ENCODE measurements around the gene ZNF536.

ZNF536 gene

DNA sequence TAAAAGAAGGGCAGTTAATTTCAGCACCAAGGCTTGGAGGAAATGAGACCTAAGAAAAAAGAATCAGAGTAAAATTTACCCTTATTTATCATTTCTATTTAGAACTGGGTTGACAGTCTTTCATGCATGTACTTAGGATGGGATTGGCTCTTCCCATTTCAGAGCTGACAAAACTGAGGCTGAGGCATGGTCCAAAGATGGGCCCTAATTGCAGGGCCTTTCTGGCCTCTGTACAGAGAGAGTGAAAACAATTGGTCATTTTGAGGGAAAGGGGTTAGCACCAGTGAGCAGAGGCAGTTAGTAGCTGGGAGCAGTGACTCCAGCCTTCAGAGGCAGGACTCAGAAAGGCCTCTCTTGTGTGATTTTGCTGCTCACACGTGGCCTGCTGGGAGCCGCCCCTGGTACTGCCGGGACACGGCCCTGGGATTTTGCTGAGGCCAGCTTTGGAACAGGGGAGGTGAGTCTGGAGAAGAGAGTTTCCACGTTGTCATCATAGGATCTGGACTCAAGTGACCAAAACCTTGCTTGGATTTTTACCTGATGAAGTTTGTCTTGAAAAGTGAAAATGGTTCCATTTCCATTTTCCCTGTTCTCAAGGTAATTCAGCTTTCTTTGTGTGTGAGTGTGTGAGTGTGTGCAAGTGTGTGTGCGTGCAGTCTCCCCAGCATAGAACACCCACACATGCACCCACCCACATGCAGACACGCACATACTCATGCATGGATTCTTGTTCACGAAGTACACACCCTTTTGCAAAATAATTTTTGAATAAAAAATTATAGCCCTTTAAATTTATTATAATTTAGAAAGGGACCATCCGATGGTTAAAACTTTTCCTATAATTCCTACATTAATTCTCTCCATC, at the start of gene ZNF536:
Gene ZNF536 (plus strand): TSS at position 425 of the 865 bp plus-strand sequence. CDS start 71,179 bp downstream, outside the sequence.
- no peak for DNase-seq

DNA sequence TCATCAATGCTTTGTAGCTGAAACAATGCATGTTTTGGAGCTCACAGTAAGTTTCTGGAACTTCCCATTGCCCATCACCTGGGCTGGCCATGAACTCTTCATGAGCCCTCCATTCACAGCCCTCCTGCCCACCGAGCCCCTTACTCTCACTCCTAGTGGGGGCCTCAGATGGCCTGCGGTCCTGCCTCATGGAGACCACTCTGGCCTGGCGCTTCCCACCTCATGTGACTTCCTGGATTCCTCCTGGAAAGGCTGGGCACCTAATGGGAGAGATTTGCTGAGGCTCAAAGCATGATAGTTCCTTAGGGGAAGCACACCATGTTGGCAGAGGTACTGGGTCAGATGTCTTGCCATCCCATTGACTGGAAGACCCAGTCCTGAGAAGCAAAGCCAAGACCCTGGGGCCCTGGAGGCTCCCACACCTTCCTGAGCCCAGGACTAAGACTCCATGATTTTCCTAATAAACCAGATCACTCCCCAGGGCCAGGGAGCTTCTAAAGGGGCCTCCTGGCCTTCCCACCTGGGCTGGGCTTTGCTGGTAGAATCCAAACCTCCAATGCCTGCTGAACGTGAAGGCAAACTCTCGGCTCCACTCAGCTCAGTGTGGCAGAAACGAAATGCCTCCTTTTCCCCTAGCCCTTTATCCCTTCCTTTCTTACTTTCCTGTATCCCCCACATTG, 49.4 kb upstream of the ZNF536 start:
- DNase-seq = no peak

DNA sequence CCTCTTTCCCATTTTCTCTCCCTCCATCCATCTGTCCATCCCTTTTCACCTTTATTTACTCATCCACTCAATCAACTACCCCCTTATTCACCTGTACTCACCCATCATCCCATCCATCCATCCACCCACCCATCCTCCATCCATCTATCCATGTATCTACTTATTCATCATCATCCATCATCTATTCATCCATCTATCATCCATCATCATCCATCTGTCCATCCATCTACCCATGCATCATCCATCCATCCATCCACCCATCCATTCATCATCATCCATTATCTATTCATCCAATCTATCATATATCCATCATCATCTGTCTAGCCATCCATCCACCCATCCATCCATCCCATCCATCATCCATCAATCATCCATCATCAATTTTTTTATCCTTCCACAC, 48.3 kb upstream of the ZNF536 start:
- DNase-seq = no peak

DNA sequence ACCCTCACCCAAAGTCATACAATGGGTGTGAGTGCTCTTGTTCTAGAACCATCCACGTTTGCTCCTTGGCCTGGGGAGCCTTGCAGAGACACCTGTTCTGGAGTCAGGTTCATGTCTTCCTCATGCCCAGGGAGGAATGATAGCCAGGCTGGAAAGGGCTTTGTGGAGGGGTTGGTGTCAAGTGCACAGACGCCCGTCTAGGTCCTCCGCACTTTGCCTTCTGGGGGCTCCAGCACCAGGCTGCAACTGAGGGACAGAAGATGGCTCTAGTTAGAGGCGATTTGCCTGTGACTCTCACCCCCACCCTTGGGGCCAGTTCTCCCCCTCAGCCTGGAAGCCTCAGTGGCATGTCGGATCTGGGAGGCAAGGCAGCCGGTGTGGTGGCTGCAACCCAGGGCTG, 47.2 kb upstream of the ZNF536 start:
- no peak for DNase-seq

DNA sequence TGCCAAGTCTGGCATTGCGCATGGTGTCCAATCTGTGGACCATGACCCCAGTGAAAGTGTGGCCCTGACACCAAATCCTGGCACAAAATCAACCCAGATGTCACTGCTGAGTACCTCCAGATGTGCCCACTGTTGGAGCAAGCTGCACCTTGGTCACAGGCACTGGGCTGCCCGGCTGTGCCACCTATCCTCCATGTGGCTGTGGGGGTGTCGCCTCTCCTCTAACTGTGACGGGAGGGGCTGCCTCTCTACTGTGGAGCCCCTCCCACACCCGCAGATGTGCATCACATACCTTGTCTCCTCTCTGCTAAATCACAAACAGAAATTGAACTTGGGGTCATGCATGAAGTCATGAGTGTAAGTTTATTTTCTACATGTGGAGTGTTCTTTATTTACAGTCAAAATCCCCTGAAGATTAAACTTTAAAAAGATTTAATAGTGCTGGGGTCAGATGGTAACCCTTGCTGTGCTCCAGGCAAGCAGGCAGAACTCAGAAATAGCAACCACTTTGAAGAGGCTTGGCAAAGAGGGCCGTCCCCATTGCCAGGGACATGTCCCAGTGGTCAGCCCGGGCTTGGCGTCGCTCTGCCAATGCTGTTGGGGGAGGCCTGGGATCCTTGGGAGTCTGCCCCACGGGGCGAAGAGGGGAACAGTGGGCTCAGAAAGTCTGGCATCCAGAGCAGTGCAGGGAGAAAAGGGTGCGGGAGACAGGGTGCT, 46.4 kb upstream of the ZNF536 start:
- DNase-seq = no peak

DNA sequence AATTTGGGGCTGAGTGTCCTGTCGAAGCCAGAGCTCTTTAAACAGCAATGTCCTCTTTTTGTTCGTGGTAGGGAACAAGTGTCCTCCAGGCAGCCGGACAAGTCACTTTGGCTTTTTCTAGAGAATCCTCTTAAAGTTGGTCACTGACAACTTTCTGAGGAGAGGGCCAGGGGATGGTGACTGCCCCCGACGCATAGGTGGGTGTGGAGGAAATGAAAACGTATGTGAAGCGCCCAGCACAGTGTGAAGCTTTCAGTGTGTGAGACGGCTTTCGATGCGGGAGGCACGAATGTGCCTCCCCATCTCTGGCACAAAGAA, 45.8 kb upstream of the ZNF536 start:
- DNase-seq = no peak

DNA sequence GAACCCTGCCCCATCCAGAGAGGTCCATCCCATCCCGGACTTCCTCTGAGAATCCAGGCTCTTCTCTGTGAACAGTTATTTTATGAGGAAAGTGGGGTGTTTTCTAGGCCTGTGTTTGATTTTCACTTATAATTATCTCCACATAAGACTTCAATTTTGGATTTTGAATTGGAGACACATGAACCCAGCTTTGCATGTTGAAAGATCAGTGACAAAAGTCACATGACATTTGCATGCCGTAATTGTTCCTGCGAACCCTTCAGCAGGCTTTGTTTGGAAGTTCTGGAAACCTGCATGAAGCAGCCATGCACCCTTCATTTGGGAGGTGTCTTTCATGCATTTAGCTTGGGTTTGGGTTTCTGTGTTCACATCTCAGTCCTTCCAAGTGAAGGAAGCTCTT, 44.9 kb upstream of the ZNF536 start:
- no peak for DNase-seq

DNA sequence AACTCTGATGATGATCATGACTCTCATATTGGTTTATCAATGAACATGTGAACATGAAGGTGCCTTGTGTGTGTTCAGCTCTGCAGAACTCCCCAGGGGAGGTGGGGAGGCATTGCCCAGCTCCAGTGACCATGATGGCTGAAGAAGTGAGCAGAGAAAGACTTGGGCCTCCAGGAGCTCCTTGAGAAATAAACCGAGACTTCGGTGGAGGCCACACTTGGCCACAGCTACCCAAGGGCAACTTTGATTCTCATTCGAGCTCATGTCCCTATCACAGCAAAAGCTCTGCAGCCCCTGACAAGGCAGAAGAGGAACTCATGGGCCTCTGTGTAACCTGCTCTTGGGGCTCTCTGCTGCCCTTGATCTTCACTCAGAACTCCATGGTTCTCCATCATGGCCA, 44.1 kb upstream of the ZNF536 start:
- no peak for DNase-seq

DNA sequence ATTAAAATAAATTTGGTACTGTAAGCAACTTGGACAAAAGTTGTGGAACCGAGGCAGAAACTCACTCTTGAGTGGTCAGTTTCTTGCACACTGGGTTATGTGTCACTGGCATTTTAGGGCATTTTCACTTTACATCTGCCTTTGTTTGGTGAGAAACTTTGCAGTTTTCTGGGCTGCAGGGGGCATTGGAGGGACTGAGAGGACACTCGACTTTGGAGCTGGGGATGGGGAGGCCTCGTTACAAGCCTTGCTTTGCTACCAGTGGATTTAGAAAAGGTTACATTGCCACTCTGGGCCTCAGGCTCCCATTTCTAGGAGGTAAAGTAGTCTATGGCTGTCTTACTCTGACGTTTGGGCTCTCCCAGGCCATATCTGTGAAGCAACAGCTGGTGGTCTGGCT, 41.9 kb upstream of the ZNF536 start:
- DNase-seq = no peak

DNA sequence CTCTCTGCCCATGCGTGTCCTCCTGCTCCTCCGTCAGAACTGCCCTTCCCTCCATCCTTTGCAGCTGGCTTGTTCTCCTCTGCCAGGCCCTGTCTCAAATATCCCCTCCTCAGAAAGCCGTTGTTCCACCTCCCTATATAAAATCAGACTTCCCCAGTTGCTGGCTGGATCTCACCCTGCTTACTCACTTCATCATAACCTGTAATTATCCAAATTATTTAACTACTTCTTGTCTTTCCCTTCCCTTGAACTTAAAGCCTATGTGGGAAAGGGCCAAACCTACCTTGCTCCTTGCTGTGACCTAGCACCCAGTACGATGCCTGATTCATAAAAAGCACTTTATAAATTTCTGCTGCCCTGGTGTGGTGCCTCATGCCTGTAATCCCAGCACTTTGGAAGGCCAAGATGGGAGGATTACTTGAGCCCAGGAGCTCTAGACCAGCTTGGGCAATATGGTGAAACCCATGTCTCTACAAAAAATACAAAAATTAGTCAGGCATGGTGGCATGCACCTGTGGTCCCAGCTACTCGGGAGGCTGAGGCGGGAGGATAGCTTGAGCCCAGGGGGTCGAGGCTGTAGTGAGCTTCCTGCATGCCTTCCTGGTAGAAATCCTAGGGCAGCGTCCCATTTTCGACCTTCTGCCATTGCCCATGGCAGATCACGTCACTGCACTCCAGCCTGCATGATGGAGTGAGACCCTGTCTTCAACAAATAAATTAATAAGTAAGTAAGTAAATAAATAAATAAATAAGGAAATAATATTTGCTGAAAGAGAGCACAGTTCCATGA, 39.5 kb upstream of the ZNF536 start:
- DNase-seq = no peak

DNA sequence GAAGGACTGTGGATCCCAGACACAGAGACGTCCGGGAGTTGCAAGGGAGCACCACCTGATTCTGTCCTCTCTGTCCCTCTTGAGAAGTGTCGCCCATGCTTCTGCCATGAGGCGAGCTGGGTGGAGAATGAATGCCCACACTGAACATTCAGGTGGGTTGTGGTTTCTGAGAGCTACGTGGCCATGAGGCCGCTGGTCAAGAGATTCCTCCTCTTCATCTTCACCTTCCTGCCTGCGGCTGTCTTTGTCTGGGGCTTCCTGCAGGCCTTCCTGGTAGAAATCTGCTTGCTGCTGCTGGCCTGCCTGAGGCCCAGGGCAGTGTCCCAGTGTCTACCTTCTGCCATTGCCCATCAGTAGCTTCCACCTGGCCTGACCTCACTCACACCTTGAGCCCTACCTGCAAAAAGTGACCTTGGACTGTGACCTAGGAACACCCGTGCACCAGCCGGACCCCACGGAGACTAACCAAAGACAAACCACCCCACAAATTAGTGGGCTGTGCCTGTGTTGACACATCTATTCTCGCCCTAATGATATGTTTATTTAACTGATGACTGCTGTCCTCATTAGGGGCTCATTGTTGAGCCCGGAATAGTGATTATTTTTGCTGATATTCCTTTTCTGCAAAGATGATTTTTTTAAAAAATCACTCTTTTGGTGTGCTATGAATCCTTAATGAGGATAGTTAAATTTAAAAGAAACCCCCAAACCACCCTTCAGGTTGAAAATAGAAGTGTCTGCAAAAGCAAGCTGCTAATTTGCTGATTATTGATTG, 38.7 kb upstream of the ZNF536 start:
- no peak for DNase-seq

DNA sequence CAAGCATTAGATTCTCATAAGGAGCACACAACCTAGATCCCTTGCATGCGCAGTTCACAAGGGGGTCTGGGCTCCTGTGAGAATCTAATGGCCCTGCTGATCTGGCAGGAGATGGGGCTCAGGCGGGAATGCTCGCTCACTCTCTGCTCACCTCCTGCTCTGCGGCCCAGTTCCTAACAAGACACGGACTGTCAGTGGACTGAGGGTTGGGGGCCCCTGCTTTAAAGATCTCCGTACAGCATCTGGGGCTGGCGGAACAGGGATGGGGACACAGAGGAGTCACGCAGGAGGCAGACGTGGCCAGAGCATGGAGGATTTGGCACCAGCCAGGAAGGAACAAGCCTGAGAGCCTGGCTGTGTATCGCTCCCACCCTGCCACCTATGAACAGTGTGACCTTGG, 37.3 kb upstream of the ZNF536 start:
- DNase-seq = no peak

DNA sequence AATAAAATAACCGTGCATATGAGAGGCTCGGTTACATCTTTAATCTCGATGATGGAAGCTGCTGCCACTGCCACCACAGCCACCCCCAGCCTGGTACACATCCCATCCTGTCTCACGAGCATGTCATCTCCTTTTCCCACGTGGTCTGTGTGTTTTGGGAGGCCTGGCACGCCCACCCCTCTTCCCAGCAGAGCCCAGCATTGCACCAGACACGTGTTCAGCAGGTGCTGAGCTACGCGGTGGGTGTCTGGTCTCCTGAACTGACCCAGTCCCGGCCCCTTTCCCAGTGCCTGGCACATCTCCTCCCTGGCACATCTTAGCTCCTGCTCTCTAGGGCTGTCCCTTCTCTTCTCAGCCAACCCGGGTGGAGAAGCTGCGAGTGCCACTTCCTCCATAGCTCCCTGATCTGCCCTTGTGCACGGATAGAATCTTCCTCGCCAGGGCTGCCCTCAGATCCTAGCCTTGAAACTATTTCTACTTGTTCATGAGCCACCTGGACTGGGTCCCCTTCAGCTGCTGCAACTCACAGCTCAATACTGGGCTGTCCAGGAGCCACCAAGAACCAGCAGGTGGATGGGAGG, 36.8 kb upstream of the ZNF536 start:
- DNase-seq = no peak

DNA sequence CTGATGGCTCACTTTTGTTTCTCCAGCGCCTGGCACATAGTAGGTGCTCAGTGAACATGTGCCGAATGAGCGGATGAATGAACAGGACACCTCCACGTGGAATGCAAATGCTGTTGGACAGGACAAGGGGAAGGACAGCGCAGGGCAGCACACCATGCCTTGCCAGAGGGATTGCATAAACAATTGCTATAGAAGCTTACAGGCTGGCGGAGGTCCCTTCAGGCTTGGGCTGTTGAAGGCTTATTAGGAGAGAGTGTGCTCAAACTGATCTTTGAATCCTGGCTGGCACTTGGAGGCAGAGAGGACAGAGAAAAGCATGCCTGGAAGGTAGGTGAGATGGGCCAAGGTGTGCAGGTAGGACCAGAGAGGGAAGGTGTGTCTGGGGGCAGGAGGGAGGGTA, 35.9 kb upstream of the ZNF536 start:
- DNase-seq = no peak

DNA sequence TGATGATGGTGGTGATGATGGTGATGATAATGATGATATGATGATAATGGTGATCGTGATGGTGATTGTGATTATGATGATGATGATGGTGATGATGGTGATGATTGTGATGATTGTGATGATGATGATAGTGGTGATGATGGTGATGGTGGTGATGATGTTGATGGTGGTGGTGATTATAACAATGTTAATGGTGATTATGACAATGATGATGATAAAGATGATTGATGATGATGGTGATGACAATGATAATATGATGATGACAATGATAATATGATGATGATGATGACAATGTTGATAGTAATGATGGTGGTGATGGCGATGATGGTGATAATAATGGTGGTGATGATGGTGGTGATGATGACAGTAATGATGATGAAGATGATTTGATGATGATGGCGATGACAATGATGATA, 34.1 kb upstream of the ZNF536 start:
- DNase-seq = no peak

DNA sequence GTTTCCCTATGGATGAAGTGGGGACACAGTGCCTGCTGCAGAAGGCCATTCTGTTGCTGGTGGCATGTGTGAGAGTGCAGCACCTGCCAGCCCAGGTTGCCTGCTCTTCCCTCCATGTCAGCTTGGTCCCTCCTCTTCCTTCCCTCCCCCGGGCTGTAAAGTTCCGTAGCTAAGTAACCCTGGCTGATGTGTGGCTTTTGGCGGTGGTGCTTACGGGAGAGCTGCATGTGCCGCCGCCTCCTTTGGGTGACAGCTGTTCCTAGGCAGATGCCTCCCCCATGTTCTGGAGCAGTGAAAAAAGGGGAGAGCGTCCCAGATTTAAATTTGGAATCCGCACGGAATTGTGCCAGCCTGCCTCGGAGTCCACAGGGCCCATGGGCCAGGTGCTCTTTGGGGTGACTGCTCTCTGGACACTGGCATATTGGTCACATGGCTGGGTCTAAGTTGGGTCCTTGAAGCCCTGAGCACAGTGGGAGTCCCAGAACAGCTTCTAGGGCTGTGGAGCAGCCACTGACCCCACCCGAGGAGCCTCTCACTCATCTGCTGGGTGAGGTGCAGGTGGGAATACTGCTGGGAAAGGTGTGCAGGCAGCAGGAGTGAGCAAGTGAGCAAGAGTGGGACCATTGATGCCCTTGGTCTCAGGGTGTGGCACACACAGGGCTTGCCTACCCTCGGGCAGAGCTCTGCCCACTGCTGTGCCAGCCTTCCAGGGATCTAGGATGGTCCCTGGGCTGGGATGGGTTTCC, 33.1 kb upstream of the ZNF536 start:
- DNase-seq = no peak

DNA sequence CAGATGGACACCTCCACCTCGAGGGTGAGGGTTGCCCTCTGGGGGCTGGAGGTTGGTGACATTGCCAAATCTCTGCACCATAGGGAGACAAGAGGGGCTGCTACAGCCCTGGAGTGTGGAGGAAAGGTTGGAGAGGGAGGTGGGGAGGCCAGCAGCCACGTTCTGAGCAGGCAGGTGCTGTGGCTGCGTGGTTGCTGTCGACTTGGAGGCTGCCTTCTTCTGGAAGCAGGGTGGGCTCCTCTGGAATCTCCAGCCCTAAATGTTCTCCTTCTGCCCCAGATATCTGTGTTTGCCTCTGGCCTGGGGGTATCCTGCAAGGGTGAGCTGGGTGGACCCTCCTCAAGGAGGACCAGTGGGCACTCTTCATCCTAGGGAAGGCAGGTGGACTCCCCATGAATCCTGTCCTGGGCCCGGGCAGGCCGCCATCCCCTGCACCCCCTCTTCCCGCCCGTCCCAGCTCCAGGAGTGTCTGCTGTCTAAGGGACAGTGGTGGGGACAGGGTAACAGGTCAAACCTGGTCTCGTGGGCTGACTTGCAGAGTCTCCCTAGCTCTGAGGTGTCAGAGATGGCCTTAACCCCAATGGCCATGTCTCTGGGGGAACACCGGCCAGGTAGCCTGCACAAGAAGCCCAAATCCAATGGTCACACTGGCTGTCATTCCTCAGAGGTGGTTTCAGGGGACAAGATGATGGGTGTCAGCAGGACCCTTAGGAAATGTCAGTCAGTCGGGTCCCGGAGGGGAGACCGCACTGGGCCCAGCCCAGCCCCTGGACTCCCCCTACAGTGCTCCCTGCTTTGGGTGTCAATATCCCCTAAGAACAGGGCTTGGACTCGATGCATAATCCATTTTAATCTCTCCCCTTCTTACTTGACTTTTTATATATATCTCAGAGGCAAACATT, 32.3 kb upstream of the ZNF536 start:
- DNase-seq = no peak

DNA sequence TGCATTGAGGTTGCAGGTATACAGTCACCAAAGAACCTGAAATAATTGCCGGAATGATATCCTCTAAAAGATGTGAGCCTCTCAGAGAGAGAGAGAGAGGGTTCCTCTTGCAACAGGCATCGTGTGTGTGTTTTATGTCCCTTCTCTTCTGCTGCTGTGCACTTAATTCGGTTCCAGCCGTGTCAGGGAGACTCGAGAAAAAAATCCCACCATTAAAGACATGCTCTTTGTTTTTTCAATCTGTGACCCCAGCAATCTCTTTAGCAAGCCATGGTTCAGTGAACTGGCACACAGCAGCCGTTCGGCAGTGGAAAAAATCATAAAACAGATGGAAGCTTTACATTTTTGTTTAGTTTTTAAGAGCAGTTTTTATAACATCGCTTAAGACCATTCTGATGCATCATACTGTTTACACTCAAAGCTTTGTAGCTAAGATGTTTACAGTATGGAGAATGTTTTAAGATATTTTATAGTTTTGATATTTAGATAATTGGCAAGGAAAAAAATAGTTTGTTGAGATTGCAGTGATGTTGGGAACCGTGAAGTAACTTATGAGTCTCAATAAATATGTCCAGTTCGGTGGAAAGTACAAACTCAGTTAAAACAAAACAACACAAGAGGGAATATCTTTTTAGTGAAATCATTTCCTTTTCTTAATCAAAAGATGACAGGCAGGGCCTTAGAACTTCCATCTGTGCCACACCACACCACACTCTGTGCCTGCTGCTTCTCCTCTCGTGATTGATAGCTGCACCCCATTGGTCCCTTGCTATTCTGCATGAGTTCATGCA, 31.2 kb upstream of the ZNF536 start:
- DNase-seq = no peak

DNA sequence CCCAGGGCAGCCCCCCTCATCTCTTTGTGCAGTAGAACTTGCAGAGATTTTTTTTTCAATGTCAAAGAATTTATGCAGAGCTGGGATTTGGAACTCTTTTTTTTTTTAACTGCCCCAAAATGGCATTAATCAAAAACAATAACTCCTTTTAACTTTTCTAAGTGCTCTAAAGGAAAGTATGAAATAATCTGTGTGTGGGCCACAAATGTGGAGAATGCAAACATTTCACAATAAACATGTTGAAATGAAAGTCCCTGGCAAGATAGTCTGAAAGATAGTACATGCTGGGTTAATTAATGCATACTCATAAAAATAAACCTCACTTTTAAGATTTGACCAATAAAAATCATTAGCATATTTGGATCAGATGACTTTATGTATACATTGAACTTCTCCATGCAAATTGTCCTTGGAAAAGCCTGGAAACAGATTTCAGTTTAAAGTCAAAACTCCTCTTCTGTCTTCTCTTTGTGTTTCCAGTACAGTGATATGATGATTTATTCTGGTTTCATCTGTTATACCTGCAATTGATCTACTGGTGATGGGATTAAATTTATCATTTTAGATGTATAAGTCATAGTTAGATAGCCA, 30.5 kb upstream of the ZNF536 start:
- no peak for DNase-seq
